ENCODE results near the gene BRAP. TPM values are rescaled to one million over a fixed set of nuclear protein-coding genes. Genes with fewer than 3 reads are reported as not detected.
A peak's percentile ranks its signal among the peaks of the same experiment; 100 is the strongest.

The BRAP gene
- total RNA-seq, 2 experiments from 2014 or later = 14.2 to 19.7 TPM

DNA sequence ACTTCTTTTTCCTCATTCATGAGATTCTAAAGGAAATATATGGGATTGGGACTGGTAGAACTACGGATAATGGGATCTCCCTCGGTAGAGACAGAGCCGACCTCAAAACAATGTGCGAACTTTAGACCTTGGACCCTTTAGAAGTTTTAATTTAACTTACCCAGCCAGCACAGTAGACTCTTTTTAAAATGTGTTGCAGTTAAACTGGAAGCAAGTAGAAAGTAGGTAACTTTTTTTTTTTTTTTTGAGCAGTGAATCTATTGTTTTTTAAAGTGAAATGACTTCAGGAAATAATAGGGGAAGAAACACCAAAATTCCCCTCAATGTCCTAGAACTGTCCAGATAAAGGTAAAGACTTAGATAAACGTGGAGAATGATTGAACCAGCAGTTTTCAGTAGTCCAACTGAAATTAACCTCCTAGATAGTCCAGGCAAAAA lies 85.5 kb downstream of the BRAP start:
- DNase-seq (ENCODE audit: low spot score) = peak; percentile 11
- H3K36me3 ChIP-seq (ENCODE audit: insufficient read depth, low read length) = peaks cover 5% of the 10 kb centered on the region; the same call in 1 of the 2 replicates
- peaks cover 7% of the 10 kb centered on the region; the same call in 1 of the 2 replicates for H4K20me1 ChIP-seq (ENCODE audit: insufficient read depth, low read length)
- intact Hi-C loops (cut with micrococcal nuclease; ENCODE audit: unreplicated experiment) = no loop called here
- H3K9me3 ChIP-seq (ENCODE audit: low read length) = 0 out of 2 replicates have a peak, but pooled peaks cover 3% of the 10 kb centered on the region
- H2AFZ ChIP-seq (ENCODE audit: low read length) = peak overlapping the region; percentile 44; the same call in 1 of the 2 replicates
- H3K79me2 ChIP-seq (ENCODE audit: insufficient read depth, low read depth, low read length) = peaks cover 36% of the 10 kb centered on the region
- CTCF ChIA-PET (ENCODE audit: unreplicated experiment) = no interaction called here
- peak overlapping the region; percentile 97 for H3K4me3 ChIP-seq (ENCODE audit: low read depth, low read length, poor library complexity, severe bottlenecking)
- H3K9me2 ChIP-seq (ENCODE audit: insufficient read depth, low read length) = no peaks in the 10 kb centered on the region
- peaks cover 21% of the 10 kb centered on the region for H3K4me1 ChIP-seq (ENCODE audit: insufficient read depth, low read length, poor library complexity, severe bottlenecking)
- no TSS peak for BruUV-seq (replicated peaks)
- H3K27ac ChIP-seq (ENCODE audit: low read depth, low read length, poor library complexity, severe bottlenecking) = peak overlapping the region; percentile 77
- POLR2A ChIA-PET = no interaction called here
- H3K4me2 ChIP-seq (ENCODE audit: low read length) = peak overlapping the region; percentile 77
- TF ChIP-seq, protein P1, sequence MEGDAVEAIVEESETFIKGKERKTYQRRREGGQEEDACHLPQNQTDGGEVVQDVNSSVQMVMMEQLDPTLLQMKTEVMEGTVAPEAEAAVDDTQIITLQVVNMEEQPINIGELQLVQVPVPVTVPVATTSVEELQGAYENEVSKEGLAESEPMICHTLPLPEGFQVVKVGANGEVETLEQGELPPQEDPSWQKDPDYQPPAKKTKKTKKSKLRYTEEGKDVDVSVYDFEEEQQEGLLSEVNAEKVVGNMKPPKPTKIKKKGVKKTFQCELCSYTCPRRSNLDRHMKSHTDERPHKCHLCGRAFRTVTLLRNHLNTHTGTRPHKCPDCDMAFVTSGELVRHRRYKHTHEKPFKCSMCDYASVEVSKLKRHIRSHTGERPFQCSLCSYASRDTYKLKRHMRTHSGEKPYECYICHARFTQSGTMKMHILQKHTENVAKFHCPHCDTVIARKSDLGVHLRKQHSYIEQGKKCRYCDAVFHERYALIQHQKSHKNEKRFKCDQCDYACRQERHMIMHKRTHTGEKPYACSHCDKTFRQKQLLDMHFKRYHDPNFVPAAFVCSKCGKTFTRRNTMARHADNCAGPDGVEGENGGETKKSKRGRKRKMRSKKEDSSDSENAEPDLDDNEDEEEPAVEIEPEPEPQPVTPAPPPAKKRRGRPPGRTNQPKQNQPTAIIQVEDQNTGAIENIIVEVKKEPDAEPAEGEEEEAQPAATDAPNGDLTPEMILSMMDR (conservative IDR thresholded peaks at IDR 0.05; ENCODE audit: low read length) = no peak
- TF ChIP-seq EZH2phosphoT487 (IDR thresholded peaks at IDR 0.05; ENCODE audit: borderline replicate concordance, low read depth, low read length) = no peak

GRCh38 chr12:111599453-111600204 lies 86.1 kb downstream of the BRAP start:
- H2AFZ ChIP-seq (ENCODE audit: low read length) = peak overlapping the region; percentile 44; the same call in 1 of the 2 replicates
- no peaks in the 10 kb centered on the region for H3K9me2 ChIP-seq (ENCODE audit: insufficient read depth, low read length)
- peak overlapping the region; percentile 97 for H3K4me3 ChIP-seq (ENCODE audit: low read depth, low read length, poor library complexity, severe bottlenecking)
- TSS peak; percentile 95 for BruUV-seq (replicated peaks)
- intact Hi-C loops (cut with micrococcal nuclease; ENCODE audit: unreplicated experiment) = loop anchor here (2.0 to 5.0 kb wide), 2 partner anchors 192 to 413 kb away; partner anchors contain the start of genes ERP29, SH2B3 and TMEM116
- peaks cover 12% of the 10 kb centered on the region for H4K20me1 ChIP-seq (ENCODE audit: insufficient read depth, low read length)
- peaks cover 27% of the 10 kb centered on the region for H3K4me1 ChIP-seq (ENCODE audit: insufficient read depth, low read length, poor library complexity, severe bottlenecking)
- H3K36me3 ChIP-seq (ENCODE audit: insufficient read depth, low read length) = peaks cover 11% of the 10 kb centered on the region; the same call in 1 of the 2 replicates
- ChIA-PET POLR2A (no interaction called here), CTCF (ENCODE audit: unreplicated experiment) (no interaction called here)
- 0 out of 2 replicates have a peak, but pooled peaks cover 3% of the 10 kb centered on the region for H3K9me3 ChIP-seq (ENCODE audit: low read length)
- no peak for TF ChIP-seq EZH2phosphoT487 (IDR thresholded peaks at IDR 0.05; ENCODE audit: borderline replicate concordance, low read depth, low read length)
- TF ChIP-seq, protein P1 (conservative IDR thresholded peaks at IDR 0.05; ENCODE audit: low read length) = no peak
- H3K27ac ChIP-seq (ENCODE audit: low read depth, low read length, poor library complexity, severe bottlenecking) = peak overlapping the region; percentile 77
- H3K79me2 ChIP-seq (ENCODE audit: insufficient read depth, low read depth, low read length) = peaks cover 42% of the 10 kb centered on the region
- DNase-seq (ENCODE audit: low spot score) = peak; percentile 95
- H3K4me2 ChIP-seq (ENCODE audit: low read length) = peak overlapping the region; percentile 77

All from OCI-LY7 (cell line).